Stimulated activated CD4-positive, alpha-beta T cell treated with anti-CD3 and anti-CD28 coated beads, Interleukin-4, amount 100 ng/mL, for 1 hour (primary cell): ENCODE results near the gene SLC28A2.
"Not testable (repeated sequence)": the region's sequence is repeated elsewhere in the genome, so short reads cannot be mapped to it uniquely, and the experiment has no call there.

Source experiments
- DNase-seq: peaks from one replicate; pipeline ENCODE4 v3.0.0-alpha.2; 2020

SLC28A2 gene

DNA sequence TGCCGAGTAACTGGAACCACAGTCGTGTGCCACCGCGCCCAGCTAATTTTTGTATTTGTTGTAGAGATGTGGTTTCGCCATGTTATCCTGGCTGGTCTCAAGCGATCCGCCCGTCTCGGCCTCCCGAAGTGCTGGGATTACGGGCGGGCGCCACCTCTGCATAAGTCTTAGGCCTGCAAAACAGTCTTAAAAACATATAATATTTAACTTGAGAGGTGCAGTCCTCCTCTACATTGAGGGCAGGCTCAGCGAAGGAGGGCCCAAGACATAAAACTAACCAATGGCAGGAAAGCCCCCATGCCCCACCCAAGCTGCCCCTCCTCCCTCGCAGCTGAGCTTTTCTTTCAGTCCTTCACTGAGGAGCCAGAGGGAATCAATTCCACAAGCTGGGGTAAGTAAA is at the start of gene SLC28A2:
SLC28A2 (plus strand) TSS at position 347 of the 400 bp plus-strand sequence. CDS start 982 bp downstream, outside the sequence.
- DNase-seq: no peak

GRCh38 chr15:45203182-45203581 is 48.9 kb upstream of the SLC28A2 start:
- DNase-seq: no peak

GRCh38 chr15:45205192-45205591 is 46.8 kb upstream of the SLC28A2 start:
- DNase-seq: peak; percentile 51

GRCh38 chr15:45212493-45212892 is 39.5 kb upstream of the SLC28A2 start:
- DNase-seq: no peak

- DNase-seq: no peak
Observed at GRCh38 chr15:45221053-45221599, 30.9 kb upstream of the SLC28A2 start.

- no peak for DNase-seq
Observed at GRCh38 chr15:45221967-45222366, 30.1 kb upstream of the SLC28A2 start.

DNA sequence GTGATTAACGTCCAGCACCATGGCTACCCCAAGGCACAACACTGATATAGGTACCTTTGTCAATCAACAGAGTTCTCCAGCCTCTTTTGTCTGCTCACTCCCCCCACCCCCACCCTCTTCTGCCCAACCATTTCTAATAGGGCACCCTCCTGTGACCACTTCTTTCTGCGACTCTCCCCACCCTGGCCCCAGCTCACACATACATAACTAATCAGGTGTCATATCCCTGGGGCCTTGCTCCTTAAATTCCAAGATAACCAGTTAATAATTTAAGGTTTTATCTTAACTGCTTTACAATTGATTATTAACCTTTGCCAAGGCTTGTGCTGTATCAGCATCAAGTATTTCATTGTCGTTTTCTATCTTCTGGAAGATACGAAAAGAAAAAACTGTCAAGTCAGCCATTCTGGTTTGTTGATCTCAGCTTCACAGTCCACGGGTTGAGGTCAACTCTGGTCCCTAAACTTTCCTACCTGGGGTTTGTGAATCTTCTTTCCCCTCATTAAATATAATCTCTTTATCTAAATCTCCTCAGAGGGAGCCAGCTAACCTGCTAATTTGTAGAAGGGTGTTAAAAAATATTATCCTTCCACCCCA is 27.3 kb upstream of the SLC28A2 start:
- DNase-seq: no peak

DNA sequence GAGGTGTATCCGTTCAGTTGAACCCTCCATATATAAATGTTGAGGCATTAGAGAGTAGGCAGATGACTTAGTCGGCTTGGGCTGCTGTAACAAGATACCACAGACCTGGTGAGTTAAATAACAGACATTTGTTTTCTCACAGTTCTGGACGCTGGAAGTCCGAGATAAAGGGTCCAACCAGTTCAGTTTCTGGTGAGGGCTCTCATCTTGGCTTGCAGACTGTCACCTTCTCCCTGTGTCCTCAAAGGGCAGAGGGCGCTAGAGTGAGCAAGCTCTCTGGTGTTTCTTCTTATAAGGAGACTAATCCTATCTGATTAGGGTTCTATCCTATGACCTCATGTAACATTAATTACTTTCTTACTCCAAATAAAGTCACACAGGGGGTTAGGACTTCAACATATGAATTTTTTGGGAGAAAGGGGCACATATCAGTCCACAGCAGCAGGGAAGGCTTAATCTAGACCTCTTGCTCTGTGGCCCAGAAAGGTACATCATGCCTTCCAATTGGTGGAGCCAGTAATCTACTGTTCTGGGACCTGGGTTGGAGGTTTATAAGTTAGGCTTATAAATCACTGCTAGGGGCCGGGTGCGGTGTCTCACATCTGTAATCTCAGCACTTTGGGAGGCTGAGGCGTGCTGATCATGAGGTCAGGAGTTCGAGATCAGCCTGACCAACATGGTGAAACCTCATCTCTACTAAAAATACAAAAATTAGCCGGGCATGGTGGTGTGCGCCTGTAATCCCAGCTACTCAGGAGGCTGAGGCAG is 26.3 kb upstream of the SLC28A2 start:
- DNase-seq: no peak

DNA sequence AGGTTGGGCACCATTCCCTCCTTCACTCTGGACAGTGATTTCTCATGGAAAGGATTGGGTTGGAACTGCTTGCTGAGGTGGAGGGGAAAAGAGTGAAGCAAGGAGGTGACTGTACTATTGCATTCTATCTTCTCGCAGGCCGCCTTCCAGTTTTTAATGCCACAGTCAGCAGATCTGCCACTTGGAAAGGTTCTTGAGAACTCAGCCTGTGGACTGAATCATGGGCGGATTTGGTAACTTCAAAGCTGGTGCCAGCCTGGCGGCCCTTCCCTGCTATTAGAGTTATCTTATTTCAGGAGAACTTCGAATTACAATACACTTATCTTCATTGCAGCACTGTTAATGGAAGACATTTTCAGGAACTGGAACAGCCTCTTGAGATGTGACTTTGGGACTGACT is 23.1 kb upstream of the SLC28A2 start:
- DNase-seq: no peak

DNA sequence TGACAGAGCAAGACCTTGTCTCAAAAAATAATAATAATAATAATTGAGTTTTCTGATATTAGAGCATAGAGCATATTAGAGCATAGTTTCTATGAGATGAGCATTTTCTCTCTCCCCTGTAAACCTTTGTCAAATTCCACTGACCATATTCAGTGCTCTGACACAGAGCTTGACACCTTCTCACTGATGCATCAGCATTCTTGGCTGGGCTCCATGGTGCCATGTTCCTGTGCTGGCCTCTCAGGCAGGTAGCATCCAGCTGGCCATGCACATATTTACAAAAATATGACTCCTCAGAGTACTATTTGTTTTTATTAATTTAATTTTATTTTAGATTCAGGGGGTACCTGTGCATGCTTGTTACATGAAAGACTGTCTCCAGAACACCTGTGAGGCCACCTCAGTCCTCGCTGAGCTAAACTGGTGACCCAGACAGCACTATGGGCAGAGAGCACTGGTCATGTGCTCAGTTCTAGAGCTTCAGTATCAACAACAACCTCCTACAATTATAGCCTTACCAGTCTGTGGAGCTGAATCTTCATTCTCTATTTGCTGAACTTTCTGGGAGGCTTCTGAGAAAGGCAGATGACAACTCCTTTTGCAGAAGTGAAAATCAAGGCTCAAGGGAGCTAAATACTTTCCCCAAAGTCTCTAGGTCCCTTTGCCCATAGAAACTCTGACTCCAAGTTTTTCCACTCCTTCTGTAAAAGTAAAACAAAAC is 21.6 kb upstream of the SLC28A2 start:
- no peak for DNase-seq

DNA sequence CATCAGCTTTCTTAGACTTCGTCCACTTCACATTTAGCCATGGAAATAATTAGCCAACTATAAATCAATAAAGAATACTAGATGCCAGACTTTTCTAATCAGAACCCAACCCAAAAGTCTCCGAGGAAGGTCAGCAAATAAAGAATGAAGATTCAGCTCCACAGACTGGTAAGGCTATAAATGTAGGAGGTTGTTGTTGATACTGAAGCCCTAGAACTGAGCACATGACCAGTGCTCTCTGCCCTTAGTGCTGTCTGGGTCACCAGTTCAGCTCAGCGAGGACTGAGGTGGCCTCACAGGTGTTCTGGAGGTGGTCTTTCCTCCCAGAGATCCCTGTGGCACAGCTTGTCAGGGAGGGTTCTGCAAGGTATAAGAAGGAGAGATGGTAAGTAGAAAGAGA is 20.9 kb upstream of the SLC28A2 start:
- DNase-seq: no peak

GRCh38 chr15:45231864-45232562 is 20.0 kb upstream of the SLC28A2 start:
- DNase-seq: no peak

DNA sequence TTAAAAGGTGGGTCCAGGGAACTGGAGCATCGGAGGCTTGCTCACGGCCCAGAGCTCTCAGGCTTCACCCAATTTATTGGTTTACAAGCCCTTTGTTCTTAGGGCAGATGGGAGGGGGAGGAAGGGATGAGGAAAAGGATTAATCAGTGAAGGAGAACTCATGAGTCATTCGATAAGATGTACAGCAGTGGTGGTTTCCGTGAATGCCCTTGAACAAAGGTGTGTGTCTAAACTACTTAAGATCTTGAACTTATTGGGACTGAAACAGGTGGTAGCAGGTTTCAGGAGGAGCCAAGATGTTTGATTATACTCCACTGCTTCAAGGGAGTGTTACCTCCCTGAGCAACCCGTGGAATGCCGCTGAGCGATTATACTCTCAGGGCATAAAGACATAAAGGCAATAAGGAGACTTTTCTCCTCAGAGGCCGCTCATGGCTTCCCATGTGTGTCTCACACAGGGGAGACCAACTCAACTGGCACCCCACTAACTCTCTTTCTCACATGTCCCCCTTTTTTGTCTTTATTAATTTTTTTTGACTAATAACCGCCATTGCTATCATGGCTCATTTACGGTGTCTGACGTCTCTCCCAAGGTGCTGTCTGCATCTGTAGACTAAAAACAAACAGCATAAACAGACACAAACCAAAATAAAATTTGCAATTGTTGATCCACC is 17.3 kb upstream of the SLC28A2 start:
- DNase-seq: no peak

- not testable (repeated sequence) for DNase-seq
Observed at GRCh38 chr15:45236806-45237205, 15.2 kb upstream of the SLC28A2 start.

DNA sequence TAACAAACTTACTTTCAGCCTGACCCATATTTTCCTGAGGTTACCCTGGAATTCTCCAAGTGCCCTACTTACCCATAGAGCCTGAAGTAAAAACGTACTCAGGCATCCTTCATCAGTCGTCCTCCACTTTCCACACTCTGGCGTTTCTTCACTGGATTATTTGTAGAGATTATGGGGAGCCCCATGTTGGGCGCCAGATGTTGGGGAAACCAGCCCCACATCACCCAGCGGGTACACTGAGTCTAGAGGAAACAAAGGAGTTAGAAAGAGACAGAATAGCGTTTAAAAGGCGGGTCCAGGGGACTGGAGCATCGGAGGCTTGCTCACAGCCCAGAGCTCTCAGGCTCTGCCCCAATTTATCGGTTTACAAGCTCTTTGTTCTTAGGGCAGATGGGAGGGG is 9.7 kb upstream of the SLC28A2 start:
- peak; percentile 5 for DNase-seq

- no peak for DNase-seq
Observed at GRCh38 chr15:45249125-45249780, 2.8 kb upstream of the SLC28A2 start.

DNA sequence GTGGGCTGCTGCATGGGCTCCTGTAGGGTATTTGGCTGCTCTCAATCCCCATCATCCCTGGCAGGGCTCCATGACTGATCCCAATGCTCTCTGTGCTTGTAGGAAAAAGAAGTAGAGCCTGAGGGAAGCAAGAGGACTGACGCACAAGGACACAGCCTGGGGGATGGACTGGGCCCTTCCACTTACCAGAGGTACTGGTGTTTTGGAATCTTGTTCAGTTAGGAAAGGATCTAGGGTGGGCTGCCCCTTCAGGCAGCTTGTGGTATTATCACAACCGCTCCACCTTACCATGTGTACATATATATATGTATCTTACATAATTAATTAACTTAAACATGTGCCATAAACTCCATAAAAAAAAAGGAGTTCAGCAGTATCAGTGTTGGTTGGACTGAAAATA is 1.3 kb downstream of the SLC28A2 start:
- DNase-seq: no peak

- DNase-seq: no peak
Observed at GRCh38 chr15:45254405-45254804, 2.4 kb downstream of the SLC28A2 start.

DNA sequence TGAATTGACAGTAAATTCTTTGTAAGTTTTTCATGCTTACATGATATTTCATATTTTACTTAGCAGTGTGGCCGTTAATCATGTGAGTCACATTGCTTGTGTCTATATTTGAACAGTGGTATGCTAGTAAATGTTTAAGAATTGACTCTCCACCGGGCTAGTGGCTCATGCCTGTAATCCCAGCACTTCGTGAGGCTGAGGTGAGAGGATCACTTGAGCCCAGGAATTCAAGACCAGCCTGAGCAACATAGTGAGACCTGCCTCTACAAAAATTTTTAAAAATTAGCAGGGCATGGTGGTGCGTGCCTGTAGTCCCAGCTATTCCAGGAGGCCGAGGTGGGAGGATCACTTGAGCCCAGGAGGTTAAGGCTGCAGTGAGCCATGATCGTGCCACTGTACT is 2.8 kb downstream of the SLC28A2 start:
- not testable (repeated sequence) for DNase-seq

DNA sequence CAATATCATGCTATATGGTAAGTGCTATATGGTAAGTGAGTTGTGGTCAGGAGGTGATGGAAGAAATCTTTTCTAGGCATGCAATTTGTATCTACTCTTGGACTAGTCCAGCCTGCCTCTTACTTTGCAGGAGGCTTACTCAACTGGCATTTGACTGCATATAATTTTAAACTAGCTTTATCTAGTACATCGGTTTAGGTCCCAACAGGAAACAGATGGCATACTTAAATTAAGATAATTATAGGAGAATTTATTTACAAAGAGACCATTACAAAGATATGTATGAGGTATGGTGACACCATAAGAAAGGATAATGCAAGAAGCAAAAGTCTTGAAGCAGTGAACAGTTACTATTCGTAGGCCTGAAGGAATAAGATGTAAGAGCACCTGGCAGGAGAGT is 7.8 kb downstream of the SLC28A2 start:
- no peak for DNase-seq

GRCh38 chr15:45262906-45263461 is 10.9 kb downstream of the SLC28A2 start:
- DNase-seq: no peak

- no peak for DNase-seq
Observed at GRCh38 chr15:45263854-45264253, 11.8 kb downstream of the SLC28A2 start.
